ENCODE results near the gene SMYD3. TPM values are rescaled to one million over a fixed set of nuclear protein-coding genes. Genes with fewer than 3 reads are reported as not detected.

Gene SMYD3
- total and polyA plus RNA-seq, 2 experiments from 2014 or later = 30.8 to 68.5 TPM

GRCh38 chr1:245877976-245878375 lies 629.1 kb downstream of the SMYD3 start:
- 79% methylated on average over 8 of the region's 8 CpGs for WGBS (ENCODE audit: low lambda C conversion rate, missing lambda C conversion rate)
- DNase-seq (ENCODE audit: low spot score) = no peak
- H3K27ac ChIP-seq = no peak overlapping the region
- H3K36me3 ChIP-seq (replicated peaks; ENCODE audit: insufficient read depth, low read depth) = no peaks in the 10 kb centered on the region
- no peak overlapping the region for H2AFZ ChIP-seq
- peaks cover 44% of the 10 kb centered on the region for H3K4me1 ChIP-seq (ENCODE audit: insufficient read depth)
- H3K9me3 ChIP-seq (ENCODE audit: low read depth) = no peaks in the 10 kb centered on the region
- H3K79me2 ChIP-seq = no peaks in the 10 kb centered on the region
- H4K20me1 ChIP-seq (ENCODE audit: insufficient read depth, poor library complexity, severe bottlenecking) = no peaks in the 10 kb centered on the region
- H3K4me2 ChIP-seq = no peak overlapping the region
- no peaks in the 10 kb centered on the region for H3K9me2 ChIP-seq (replicated peaks; ENCODE audit: insufficient read depth)
- no peaks in the 10 kb centered on the region for H3K27me3 ChIP-seq
- no peak overlapping the region for H3K4me3 ChIP-seq
- TF ChIP-seq CTCF (IDR thresholded peaks at IDR 0.05; ENCODE audit: poor library complexity) (no peak), EZH2phosphoT487 (IDR thresholded peaks at IDR 0.05; ENCODE audit: low read depth, severe bottlenecking, unreplicated experiment) (no peak), EZH2 (IDR thresholded peaks at IDR 0.05; ENCODE audit: borderline replicate concordance) (no peak)

GRCh38 chr1:245876586-245876985 lies 630.5 kb downstream of the SMYD3 start:
- Histone ChIP-seq H3K27me3 (no peaks in the 10 kb centered on the region), H3K4me2 (no peak overlapping the region), H3K79me2 (no peaks in the 10 kb centered on the region), H3K27ac (peak overlapping the region; percentile 90), H3K9me2 (replicated peaks; ENCODE audit: insufficient read depth) (no peaks in the 10 kb centered on the region), H3K4me3 (no peak overlapping the region), H4K20me1 (ENCODE audit: insufficient read depth, poor library complexity, severe bottlenecking) (no peaks in the 10 kb centered on the region), H3K36me3 (replicated peaks; ENCODE audit: insufficient read depth, low read depth) (no peaks in the 10 kb centered on the region), H2AFZ (no peak overlapping the region), H3K4me1 (ENCODE audit: insufficient read depth) (peaks cover 53% of the 10 kb centered on the region), H3K9me3 (ENCODE audit: low read depth) (no peaks in the 10 kb centered on the region)
- DNase-seq (ENCODE audit: low spot score) = no peak
- WGBS (ENCODE audit: low lambda C conversion rate, missing lambda C conversion rate) = 53% methylated on average over 5 of the region's 5 CpGs
- TF ChIP-seq EZH2phosphoT487 (IDR thresholded peaks at IDR 0.05; ENCODE audit: low read depth, severe bottlenecking, unreplicated experiment) = no peak
- TF ChIP-seq EZH2 (IDR thresholded peaks at IDR 0.05; ENCODE audit: borderline replicate concordance) = no peak
- no peak for TF ChIP-seq CTCF (IDR thresholded peaks at IDR 0.05; ENCODE audit: poor library complexity)

DNA sequence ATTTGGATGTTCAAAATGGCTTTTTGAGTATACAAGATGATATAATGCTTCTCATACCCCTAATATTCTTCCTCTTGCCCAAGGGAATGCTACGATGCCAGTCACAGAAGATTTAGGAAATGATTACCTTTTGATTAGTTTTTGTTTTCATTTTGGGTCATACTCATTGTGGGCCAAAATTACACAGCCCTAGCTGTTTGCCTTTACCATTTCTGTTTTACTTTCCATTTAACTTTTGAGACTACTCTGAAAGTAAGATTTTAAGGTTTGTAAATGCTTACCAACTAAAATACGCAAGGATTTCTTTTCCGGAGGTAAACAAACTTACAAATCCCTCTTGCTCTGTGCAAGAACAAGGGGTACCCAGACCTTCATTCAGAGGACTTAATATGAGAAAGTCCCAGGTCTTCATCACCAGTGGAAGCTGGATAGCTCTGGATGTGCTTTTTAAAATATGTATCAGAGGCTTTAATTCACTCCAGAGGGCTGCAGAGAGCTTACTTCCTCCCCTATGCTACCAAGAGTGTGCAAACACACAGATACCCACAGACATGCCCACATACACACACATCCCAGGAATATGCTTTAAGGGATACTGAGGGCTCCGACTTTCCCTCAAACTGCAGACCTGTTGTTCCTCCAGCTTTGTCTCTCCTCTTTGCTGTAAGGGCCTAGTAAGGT lies 631.4 kb downstream of the SMYD3 start:
- no peak for DNase-seq (ENCODE audit: low spot score)
- 67% methylated on average over 4 of the region's 4 CpGs for WGBS (ENCODE audit: low lambda C conversion rate, missing lambda C conversion rate)
- Histone ChIP-seq H3K27me3 (no peaks in the 10 kb centered on the region), H2AFZ (no peak overlapping the region), H3K36me3 (replicated peaks; ENCODE audit: insufficient read depth, low read depth) (no peaks in the 10 kb centered on the region), H3K9me2 (replicated peaks; ENCODE audit: insufficient read depth) (no peaks in the 10 kb centered on the region), H3K4me3 (no peak overlapping the region), H3K9me3 (ENCODE audit: low read depth) (no peaks in the 10 kb centered on the region), H4K20me1 (ENCODE audit: insufficient read depth, poor library complexity, severe bottlenecking) (no peaks in the 10 kb centered on the region), H3K4me1 (ENCODE audit: insufficient read depth) (peaks cover 50% of the 10 kb centered on the region), H3K27ac (peak overlapping the region; percentile 90), H3K79me2 (no peaks in the 10 kb centered on the region), H3K4me2 (no peak overlapping the region)
- no peak for TF ChIP-seq CTCF (IDR thresholded peaks at IDR 0.05; ENCODE audit: poor library complexity)
- TF ChIP-seq EZH2 (IDR thresholded peaks at IDR 0.05; ENCODE audit: borderline replicate concordance) = no peak
- TF ChIP-seq EZH2phosphoT487 (IDR thresholded peaks at IDR 0.05; ENCODE audit: low read depth, severe bottlenecking, unreplicated experiment) = no peak

Measured in hepatocyte (in vitro differentiated cells).